Astrocyte of the cerebellum (primary cell): ENCODE measurements around the gene HMCN2.

Source experiments
- DNase-seq: peaks from one replicate; pipeline ENCODE4 v3.0.0-alpha.2; 2011; ENCODE audit warnings: low read depth
- H3K4me3 ChIP-seq: 2 replicates; pipeline ENCODE4 v1.5.1; 2011; ENCODE audit warnings: mild to moderate bottlenecking, low read depth, low read length, moderate library complexity
- CTCF ChIP-seq: IDR thresholded peaks from 2 replicates; pipeline ENCODE4 v1.5.1; 2012; ENCODE audit warnings: low read length, low read depth, moderate library complexity, mild to moderate bottlenecking; ENCODE audit errors: missing control alignments
- in situ Hi-C: cut with HindIII; loops from 2 replicates; pipeline ENCODE4 v1.10.0; 2017; ENCODE audit warnings: low sequenced_read_pairs

HMCN2 gene

GRCh38 chr9:130329061-130329460 is 63.5 kb downstream of the HMCN2 start:
- DNase-seq, result no peak
- in situ Hi-C loops, result loop anchor here (5.0 kb wide), 1 partner anchor 67 kb away; no protein-coding TSS in a partner anchor
- H3K4me3 ChIP-seq, result no peak overlapping the region
- no peak for TF ChIP-seq CTCF

- DNase-seq, result no peak
- no peak for TF ChIP-seq CTCF
- in situ Hi-C loops, result no loop called here
These were observed 64.8 kb downstream of the HMCN2 start for GRCh38 chr9:130330202-130330862.

GRCh38 chr9:130331061-130331460 is 65.5 kb downstream of the HMCN2 start:
- no peak for DNase-seq
- no peak overlapping the region for H3K4me3 ChIP-seq
- TF ChIP-seq CTCF, result no peak
- in situ Hi-C loops, result no loop called here

More at GRCh38 chr9:130330202-130330862, 64.8 kb downstream of the HMCN2 start:
- H3K4me3 ChIP-seq, result no peak overlapping the region

- in situ Hi-C loops, result no loop called here
- no peak overlapping the region for H3K4me3 ChIP-seq
- no peak for TF ChIP-seq CTCF
- DNase-seq, result peak; percentile 33
These were observed 66.0 kb downstream of the HMCN2 start for GRCh38 chr9:130331573-130331972.

GRCh38 chr9:130332384-130332926 is 66.9 kb downstream of the HMCN2 start:
- DNase-seq, result no peak
- H3K4me3 ChIP-seq, result no peak overlapping the region
- TF ChIP-seq CTCF, result no peak
- in situ Hi-C loops, result no loop called here

- in situ Hi-C loops, result no loop called here
- DNase-seq, result no peak
- TF ChIP-seq CTCF, result no peak
- H3K4me3 ChIP-seq, result no peak overlapping the region
These were observed 67.6 kb downstream of the HMCN2 start for GRCh38 chr9:130333041-130333711.
